ENCODE results near the gene NRG2.

- no peak for TF ChIP-seq POLR2A (IDR thresholded peaks at IDR 0.05)
- no peak for TF ChIP-seq CTCF (IDR thresholded peaks at IDR 0.05)
- TF ChIP-seq EP300 (IDR thresholded peaks at IDR 0.05): no peak
Measured at GRCh38 chr5:139889410-139889809, 153.7 kb downstream of the NRG2 start.
